ENCODE measurements around the gene ADAMTSL3.
A peak's percentile ranks its signal among the peaks of the same experiment; 100 is the strongest.

- no peak for TF ChIP-seq USF2 (IDR thresholded peaks at IDR 0.05; ENCODE audit: low read length)
- peak in 2 of 3 experiments; percentile 60 to 62; a peak in 3 of 4 replicates for TF ChIP-seq CTCF (IDR thresholded peaks at IDR 0.05; ENCODE audit: control extremely low read depth in 1 of 3, insufficient read depth in 1 of 3, low read depth in 1 of 3, low read length in 3 of 3)
- TF ChIP-seq JUN (IDR thresholded peaks at IDR 0.05; ENCODE audit: low read depth, low read length) = no peak
- no peak for TF ChIP-seq RNF2 (IDR thresholded peaks at IDR 0.05; ENCODE audit: borderline replicate concordance, low read depth, low read length, missing control alignments, poor library complexity, severe bottlenecking)
Observed at GRCh38 chr15:83747050-83747717, 93.3 kb downstream of the ADAMTSL3 start.
